Subcutaneous abdominal adipose tissue (tissue), 5 donors: ENCODE results near the gene CHST11.
"Not testable (repeated sequence)": the region's sequence is repeated elsewhere in the genome, so short reads cannot be mapped to it uniquely, and the experiment has no call there.

Experiments used
- H3K27ac ChIP-seq: one replicate; pipeline ENCODE4 v1.7.0; 2013; ENCODE audit warnings: low read depth, mild to moderate bottlenecking, inconsistent platforms, low read length, moderate library complexity
- H3K27me3 ChIP-seq, 5 donors: one replicate each; pipeline ENCODE4 v1.7.0; 2013; ENCODE audit warnings: low read length in 5 of 5, inconsistent platforms in 1 of 5; ENCODE audit not compliant: control insufficient read depth in 5 of 5, insufficient read depth in 4 of 5
- H3K36me3 ChIP-seq, 5 donors: one replicate each; pipeline ENCODE4 v1.7.0; 2013; ENCODE audit warnings: low read length in 5 of 5; ENCODE audit not compliant: control insufficient read depth in 5 of 5, insufficient read depth in 5 of 5
- H3K4me1 ChIP-seq, 5 donors: one replicate each; pipeline ENCODE4 v1.7.0; 2013; ENCODE audit warnings: low read length in 5 of 5, mild to moderate bottlenecking in 3 of 5, moderate library complexity in 1 of 5; ENCODE audit not compliant: control insufficient read depth in 5 of 5, insufficient read depth in 5 of 5
- H3K4me3 ChIP-seq, 5 donors: one replicate each; pipeline ENCODE4 v1.7.0; 2013; ENCODE audit warnings: low read length in 5 of 5, low read depth in 1 of 5
- H3K9ac ChIP-seq, 5 donors: one replicate each; pipeline ENCODE4 v1.7.0; 2013; ENCODE audit warnings: low read length in 5 of 5, mild to moderate bottlenecking in 4 of 5, moderate library complexity in 3 of 5
- H3K9me3 ChIP-seq, 5 donors: one replicate each; pipeline ENCODE4 v1.7.0; 2013; ENCODE audit warnings: low read length in 5 of 5; ENCODE audit not compliant: control insufficient read depth in 5 of 5
- donor health status: healthy.
- donor health status: healthy.
- donor health status: healthy.
- donor health status: healthy.
- donor health status: healthy.

The CHST11 gene

DNA sequence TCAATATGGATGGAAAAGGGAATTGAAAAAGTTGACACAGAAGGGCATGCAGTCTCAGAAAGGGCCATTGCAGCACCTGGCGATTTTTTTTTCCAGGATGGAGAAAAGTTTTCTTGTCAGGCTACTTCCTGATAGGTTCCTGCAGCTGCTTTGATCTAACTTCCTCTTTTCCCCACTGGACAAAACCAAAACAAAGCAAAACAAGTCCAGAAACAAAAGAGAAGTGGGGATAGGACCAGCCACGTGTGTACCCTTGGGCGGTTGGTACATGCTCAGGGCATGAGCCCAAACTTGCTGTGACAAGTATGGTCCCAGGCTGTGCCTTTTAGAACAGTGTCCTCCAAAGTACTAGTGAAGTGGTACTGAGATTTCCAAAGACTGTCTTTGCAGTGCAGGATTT, 89.8 kb downstream of the CHST11 start:
- H3K4me1 ChIP-seq: peaks cover 0 to 13% (median 0%) of the 10 kb centered on the region in 5 donors
- no peaks in the 10 kb centered on the region for H3K36me3 ChIP-seq
- no peak overlapping the region for H3K4me3 ChIP-seq
- no peak overlapping the region for H3K9ac ChIP-seq
- H3K9me3 ChIP-seq: no peaks in the 10 kb centered on the region
- no peak overlapping the region for H3K27ac ChIP-seq
- H3K27me3 ChIP-seq: no peaks in the 10 kb centered on the region

DNA sequence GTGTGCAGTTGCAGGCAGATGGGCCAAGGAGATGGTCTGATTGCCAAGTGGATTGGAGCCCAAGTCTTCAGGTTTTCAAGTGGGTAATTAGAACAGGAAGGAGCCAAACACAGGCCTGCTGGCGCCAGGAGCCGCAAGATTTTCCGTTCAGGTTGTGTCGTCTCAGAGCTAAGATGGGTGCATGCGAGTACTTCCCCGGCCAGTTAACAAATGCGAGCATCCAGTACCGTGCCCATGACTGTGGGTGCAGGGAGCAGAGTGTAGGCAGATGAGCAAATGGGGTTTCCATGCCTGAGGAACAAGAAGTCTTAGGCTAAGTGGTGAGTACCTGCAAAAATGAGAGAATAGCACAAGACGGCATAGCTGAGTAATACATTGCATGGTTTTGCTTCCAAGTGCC, 90.5 kb downstream of the CHST11 start:
- H3K27ac ChIP-seq: no peak overlapping the region

DNA sequence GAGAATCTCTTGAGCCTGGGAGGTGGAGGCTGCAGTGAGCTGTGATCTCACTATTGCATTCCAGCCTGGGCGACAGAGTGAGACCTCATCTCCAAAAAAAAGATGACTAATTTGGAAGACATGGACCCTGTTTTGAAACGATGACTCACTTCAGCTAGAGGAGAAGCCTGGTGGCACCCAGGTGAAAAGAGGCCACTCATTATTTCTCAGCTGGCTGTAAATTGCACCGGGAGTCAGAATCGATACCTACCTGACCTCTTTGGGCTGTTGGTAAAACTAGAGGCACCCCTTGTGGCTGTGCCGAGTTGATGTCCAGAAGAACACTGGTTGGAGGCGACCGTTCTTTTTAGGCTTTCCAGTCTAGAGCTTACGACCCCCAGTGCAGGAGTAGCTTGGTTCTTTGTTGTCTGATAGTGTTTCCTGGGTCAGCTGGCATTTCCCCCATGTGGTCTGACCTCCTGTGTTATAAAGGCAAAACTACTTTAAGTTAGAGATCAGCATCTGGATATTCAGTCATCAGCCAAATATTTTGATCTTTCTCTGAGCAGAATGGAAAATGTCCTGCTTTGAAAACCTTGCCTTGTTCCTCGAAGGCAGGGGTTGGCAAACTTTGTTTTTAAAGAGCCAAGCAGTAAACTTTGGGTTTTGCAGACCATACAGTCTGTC, 93.2 kb downstream of the CHST11 start:
- Histone ChIP-seq H3K9me3 (peaks cover 2 to 12% (median 9%) of the 10 kb centered on the region in 5 donors), H3K4me1 (peaks cover 0 to 13% (median 0%) of the 10 kb centered on the region in 5 donors), H3K4me3 (no peak overlapping the region)

More for the DNA sequence above, 90.5 kb downstream of the CHST11 start:
- Histone ChIP-seq H3K9ac (no peak overlapping the region), H3K9me3 (no peaks in the 10 kb centered on the region), H3K36me3 (no peaks in the 10 kb centered on the region), H3K4me1 (peaks cover 0 to 13% (median 0%) of the 10 kb centered on the region in 5 donors), H3K4me3 (no peak overlapping the region), H3K27me3 (no peaks in the 10 kb centered on the region)

DNA sequence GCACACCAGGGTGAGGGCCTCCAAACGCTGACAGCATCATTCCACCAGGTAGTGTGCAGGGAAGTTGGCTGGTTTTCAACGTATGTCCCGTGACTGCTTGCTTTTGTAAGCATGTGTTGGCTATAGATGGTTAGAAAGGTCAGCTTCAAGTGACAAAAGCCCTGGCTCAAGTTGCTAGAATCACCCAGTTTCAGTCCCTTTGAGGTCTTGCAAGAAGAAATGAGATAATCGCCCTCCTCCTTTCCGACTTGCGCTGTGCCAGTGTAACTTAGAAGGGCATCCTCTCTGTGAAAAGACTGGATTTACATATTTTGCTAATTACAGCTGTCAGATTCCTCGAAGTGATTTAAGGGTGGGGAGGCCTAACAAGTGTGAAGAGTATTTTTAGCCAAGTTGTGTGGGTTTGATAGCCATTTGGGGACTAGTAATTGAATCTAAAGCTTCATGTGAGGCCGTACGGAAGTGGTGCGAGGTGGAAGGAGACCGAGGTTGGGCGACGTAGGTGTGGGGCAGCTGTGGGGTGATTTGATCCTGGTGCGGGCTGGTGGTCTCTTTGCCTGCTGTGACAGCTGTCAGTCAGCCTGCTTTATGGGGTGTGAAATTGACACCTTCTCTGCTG, 94.7 kb downstream of the CHST11 start:
- peaks cover 0 to 16% (median 0%) of the 10 kb centered on the region in 5 donors for H3K4me1 ChIP-seq
- no peak overlapping the region for H3K4me3 ChIP-seq
- H3K9me3 ChIP-seq: peaks cover 2 to 12% (median 9%) of the 10 kb centered on the region in 5 donors
- H3K36me3 ChIP-seq: no peaks in the 10 kb centered on the region
- H3K27me3 ChIP-seq: no peaks in the 10 kb centered on the region
- no peak overlapping the region for H3K9ac ChIP-seq
- H3K27ac ChIP-seq: no peak overlapping the region

More for the DNA sequence above, 93.2 kb downstream of the CHST11 start:
- Histone ChIP-seq H3K9ac (no peak overlapping the region), H3K27me3 (no peaks in the 10 kb centered on the region), H3K27ac (no peak overlapping the region), H3K36me3 (no peaks in the 10 kb centered on the region)

DNA sequence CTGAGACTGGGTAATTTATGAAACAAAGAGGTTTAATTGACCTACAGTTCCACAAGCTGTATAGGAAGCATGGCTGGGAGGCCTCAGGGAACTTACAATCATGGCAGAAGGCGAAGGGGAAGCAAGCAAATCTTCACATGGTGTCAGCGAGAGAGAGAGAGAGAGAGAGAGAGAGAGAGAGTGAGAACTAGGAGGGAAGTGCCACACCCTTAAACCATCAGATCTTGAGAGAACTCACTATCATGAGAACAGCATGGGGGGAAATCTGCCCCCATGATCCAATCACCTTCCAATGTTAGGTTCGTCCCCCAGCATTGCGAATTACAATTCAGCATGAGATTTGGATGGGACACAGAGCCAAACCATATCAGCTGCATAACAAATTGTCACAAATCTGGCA, 96.7 kb downstream of the CHST11 start:
- H3K27me3 ChIP-seq: no peaks in the 10 kb centered on the region
- peaks cover 2 to 12% (median 9%) of the 10 kb centered on the region in 5 donors for H3K9me3 ChIP-seq
- H3K27ac ChIP-seq: no peak overlapping the region
- H3K4me1 ChIP-seq: peaks cover 0 to 5% (median 0%) of the 10 kb centered on the region in 5 donors
- no peak overlapping the region for H3K4me3 ChIP-seq
- no peak overlapping the region for H3K9ac ChIP-seq
- H3K36me3 ChIP-seq: no peaks in the 10 kb centered on the region

DNA sequence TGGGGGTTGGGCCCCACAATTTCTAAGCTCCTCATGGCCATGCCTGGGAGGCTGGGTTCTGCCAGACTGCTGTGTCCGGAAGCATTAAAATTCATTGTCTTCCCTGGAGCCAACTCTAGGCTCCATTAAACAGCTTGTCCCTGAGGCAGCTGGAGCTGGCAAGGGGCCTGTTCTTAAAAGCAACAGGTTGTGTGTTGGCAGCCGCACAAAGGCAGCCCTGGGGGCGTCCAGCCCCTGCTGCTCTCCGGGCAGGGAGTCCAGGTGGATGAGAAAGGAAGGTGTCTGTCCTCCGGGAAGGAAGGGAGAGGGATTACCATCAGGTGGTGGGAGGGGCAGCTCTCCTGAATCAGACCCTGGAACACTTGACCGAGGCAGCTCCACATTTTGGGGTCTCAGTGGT, 98.9 kb downstream of the CHST11 start:
- Histone ChIP-seq H3K9me3 (peaks cover 2 to 12% (median 9%) of the 10 kb centered on the region in 5 donors), H3K36me3 (no peaks in the 10 kb centered on the region), H3K27ac (no peak overlapping the region), H3K4me1 (peaks cover 0 to 5% (median 0%) of the 10 kb centered on the region in 5 donors), H3K9ac (no peak overlapping the region), H3K4me3 (no peak overlapping the region), H3K27me3 (no peaks in the 10 kb centered on the region)

DNA sequence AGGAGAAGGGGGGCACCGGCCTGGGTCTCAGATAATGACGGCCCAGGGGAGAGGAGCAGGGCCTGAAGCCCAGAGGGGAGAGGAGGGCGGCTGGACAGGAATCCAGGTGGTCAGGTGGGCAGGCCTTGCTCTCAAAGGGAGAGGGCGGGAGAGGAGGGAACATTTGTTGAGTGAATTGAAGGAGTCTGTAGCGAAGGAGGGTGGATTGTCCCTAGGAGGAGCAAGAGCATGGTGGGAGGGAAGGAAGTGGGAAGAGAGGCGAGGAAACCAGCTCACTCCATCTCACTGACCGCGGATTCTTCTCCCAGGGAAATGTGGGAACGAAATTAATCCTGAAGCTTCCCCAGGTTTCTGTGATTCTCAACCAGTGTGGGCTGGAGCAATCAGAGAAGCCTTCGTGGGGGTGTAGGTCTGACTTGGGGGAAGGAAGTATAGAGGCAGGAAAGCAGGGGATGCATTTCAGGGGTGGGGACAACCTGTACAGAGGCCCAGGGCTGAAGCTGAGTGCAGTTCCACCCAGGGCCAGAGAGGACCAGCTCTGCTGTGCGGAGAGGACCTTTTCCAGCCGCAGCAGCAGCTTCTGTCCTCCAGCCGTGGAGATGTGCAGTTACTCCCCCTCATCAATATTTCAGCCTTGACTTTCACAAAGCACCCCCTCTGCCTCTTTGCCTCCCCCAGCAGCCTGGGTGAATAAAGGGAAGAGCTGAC, 100.9 kb downstream of the CHST11 start:
- no peak overlapping the region for H3K27ac ChIP-seq
- peaks cover 0 to 5% (median 0%) of the 10 kb centered on the region in 5 donors for H3K4me1 ChIP-seq
- H3K4me3 ChIP-seq: no peak overlapping the region
- H3K36me3 ChIP-seq: no peaks in the 10 kb centered on the region
- no peaks in the 10 kb centered on the region for H3K27me3 ChIP-seq
- H3K9me3 ChIP-seq: peaks cover 2 to 12% (median 9%) of the 10 kb centered on the region in 5 donors
- no peak overlapping the region for H3K9ac ChIP-seq

DNA sequence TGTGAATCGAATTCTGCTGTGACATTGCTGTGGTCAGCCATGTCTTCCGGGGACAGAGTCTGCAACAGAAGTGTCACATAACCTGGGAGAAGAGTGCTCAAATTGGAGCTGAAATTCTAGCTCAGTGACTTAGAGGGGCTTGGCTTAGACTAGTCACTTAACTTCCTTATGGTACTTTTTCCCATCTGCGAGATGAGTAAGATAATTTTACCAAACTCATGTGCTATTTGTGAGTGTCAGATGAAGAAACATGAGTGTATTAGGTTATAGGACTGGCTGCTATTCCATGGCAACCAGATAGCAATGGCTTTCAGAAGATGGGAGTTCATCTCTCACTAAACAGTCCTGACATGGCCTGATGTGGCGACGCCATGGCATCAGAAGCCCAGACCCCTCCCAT, 104.1 kb downstream of the CHST11 start:
- Histone ChIP-seq H3K27ac (no peak overlapping the region), H3K4me1 (peaks cover 0 to 6% (median 4%) of the 10 kb centered on the region in 5 donors)

DNA sequence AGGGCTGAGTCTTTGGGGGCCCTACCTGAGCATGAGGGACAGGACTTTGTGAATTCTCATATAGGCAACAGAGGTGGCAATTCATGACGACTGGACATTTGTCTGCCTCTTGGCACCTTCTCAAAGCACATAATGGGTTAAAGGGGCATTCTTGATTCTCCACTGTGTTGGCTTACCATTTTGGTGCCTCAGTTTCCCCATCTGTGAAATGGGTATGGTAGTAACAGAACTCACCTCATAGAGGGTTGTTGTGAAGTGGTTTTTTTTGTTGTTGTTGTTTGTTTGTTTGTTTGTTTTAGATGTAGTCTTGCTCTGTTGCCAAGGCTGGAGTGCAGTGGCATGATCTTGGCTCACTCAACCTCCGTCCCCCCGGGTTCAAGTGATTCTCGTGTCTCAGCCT, 106.0 kb downstream of the CHST11 start:
- peaks cover 0 to 8% (median 5%) of the 10 kb centered on the region in 5 donors for H3K4me1 ChIP-seq
- no peak overlapping the region for H3K27ac ChIP-seq
- no peak overlapping the region for H3K4me3 ChIP-seq
- H3K36me3 ChIP-seq: no peaks in the 10 kb centered on the region
- no peaks in the 10 kb centered on the region for H3K27me3 ChIP-seq
- H3K9ac ChIP-seq: no peak overlapping the region
- peaks cover 0 to 8% (median 0%) of the 10 kb centered on the region in 5 donors for H3K9me3 ChIP-seq

More for the DNA sequence above, 104.1 kb downstream of the CHST11 start:
- H3K9ac ChIP-seq: no peak overlapping the region
- H3K27me3 ChIP-seq: no peaks in the 10 kb centered on the region
- no peak overlapping the region for H3K4me3 ChIP-seq
- H3K36me3 ChIP-seq: no peaks in the 10 kb centered on the region
- peaks cover 0 to 7% (median 0%) of the 10 kb centered on the region in 5 donors for H3K9me3 ChIP-seq

DNA sequence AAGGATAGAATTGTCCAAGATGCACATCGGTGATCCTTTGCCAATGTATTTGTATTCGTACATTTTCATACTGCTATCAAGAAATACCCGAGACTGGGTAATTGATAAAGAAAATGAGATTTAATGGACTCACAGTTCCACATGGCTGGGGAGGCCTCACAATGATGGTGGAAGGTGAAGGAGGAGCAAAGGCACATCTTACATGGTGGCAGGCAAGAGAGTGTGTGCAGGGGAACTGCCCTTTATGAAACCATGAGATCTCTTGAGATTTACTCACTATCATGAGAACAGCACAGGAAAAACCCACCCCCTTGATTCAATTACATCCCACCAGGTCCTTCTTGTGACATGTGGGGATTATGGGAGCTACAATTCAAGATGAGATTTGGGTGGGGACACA, 107.9 kb downstream of the CHST11 start:
- H3K27ac ChIP-seq, H3K27me3 ChIP-seq, H3K4me3 ChIP-seq, H3K36me3 ChIP-seq, H3K9ac ChIP-seq: not testable (repeated sequence)
- H3K9me3 ChIP-seq: peaks cover 0 to 10% (median 0%) of the 10 kb centered on the region in 5 donors
- peaks cover 5 to 13% (median 6%) of the 10 kb centered on the region in 5 donors for H3K4me1 ChIP-seq
